H9 (cell line): ENCODE data around the gene RAB11FIP4. TPM values are rescaled to one million over a fixed set of nuclear protein-coding genes. Genes with fewer than 3 reads are reported as not detected.

Source experiments
- DNase-seq: peaks from one replicate; pipeline ENCODE4 v3.0.0-alpha.2; 2017
- H2AFZ ChIP-seq: one replicate; pipeline ENCODE4 v1.6.1; 2013; ENCODE audit warnings: mild to moderate bottlenecking, low read length, control low read depth, moderate library complexity
- H2AK5ac ChIP-seq: 2 replicates; pipeline ENCODE4 v1.6.1; 2013; ENCODE audit warnings: low read length, control low read depth, mixed read lengths; ENCODE audit not compliant: insufficient read length
- H2BK120ac ChIP-seq: one replicate; pipeline ENCODE4 v1.6.1; 2013; ENCODE audit warnings: low read depth, mild to moderate bottlenecking, low read length, control low read depth, inconsistent platforms; ENCODE audit not compliant: poor library complexity, severe bottlenecking
- H2BK12ac ChIP-seq: 2 replicates; pipeline ENCODE4 v1.6.1; 2013; ENCODE audit warnings: low read length, control low read depth, mixed read lengths, low read depth; ENCODE audit not compliant: insufficient read length
- H2BK15ac ChIP-seq: 2 replicates; pipeline ENCODE4 v1.6.1; 2013; ENCODE audit warnings: low read depth, low read length, control low read depth
- H2BK20ac ChIP-seq: one replicate; pipeline ENCODE4 v1.6.1; 2013; ENCODE audit warnings: low read depth, mild to moderate bottlenecking, low read length, control low read depth, inconsistent platforms; ENCODE audit not compliant: poor library complexity, severe bottlenecking
- H2BK5ac ChIP-seq: 2 replicates; pipeline ENCODE4 v1.6.1; 2013; ENCODE audit warnings: low read length, control low read depth, mixed read lengths; ENCODE audit not compliant: insufficient read length
- H3K14ac ChIP-seq: 2 replicates; pipeline ENCODE4 v1.6.1; 2013; ENCODE audit warnings: low read length, control low read depth; ENCODE audit not compliant: insufficient read depth
- H3K18ac ChIP-seq: 2 replicates; pipeline ENCODE4 v1.6.1; 2013; ENCODE audit warnings: low read depth, mild to moderate bottlenecking, mixed read lengths, low read length, control low read depth; ENCODE audit not compliant: insufficient read length
- H3K23ac ChIP-seq: 2 replicates; pipeline ENCODE4 v1.6.1; 2013; ENCODE audit warnings: low read length, control low read depth, mixed read lengths, low read depth; ENCODE audit not compliant: insufficient read length
- H3K23me2 ChIP-seq: 2 replicates; pipeline ENCODE4 v1.6.1; 2013; ENCODE audit warnings: low read depth, mild to moderate bottlenecking, mixed read lengths, low read length, control low read depth; ENCODE audit not compliant: insufficient read length, poor library complexity, severe bottlenecking
- H3K27ac ChIP-seq: 2 replicates; pipeline ENCODE4 v1.5.1; 2013; ENCODE audit warnings: low read length, control low read depth, mixed read lengths, low read depth; ENCODE audit not compliant: insufficient read length
- H3K27me3 ChIP-seq: 2 replicates; pipeline ENCODE4 v1.6.1; 2013; ENCODE audit warnings: low read length, control low read depth, inconsistent platforms; ENCODE audit not compliant: insufficient read depth
- H3K4ac ChIP-seq: 2 replicates; pipeline ENCODE4 v1.6.1; 2013; ENCODE audit warnings: low read depth, mild to moderate bottlenecking, control low read depth, inconsistent platforms, low read length, moderate library complexity
- H3K4me1 ChIP-seq: 2 replicates; pipeline ENCODE4 v1.6.1; 2013; ENCODE audit warnings: low read length, control low read depth, inconsistent platforms; ENCODE audit not compliant: insufficient read depth
- H3K4me2 ChIP-seq: 2 replicates; pipeline ENCODE4 v1.6.1; 2013; ENCODE audit warnings: low read length, control low read depth, mixed read lengths; ENCODE audit not compliant: insufficient read length, insufficient read depth
- H3K56ac ChIP-seq: 2 replicates; pipeline ENCODE4 v1.6.1; 2013; ENCODE audit warnings: low read depth, mild to moderate bottlenecking, mixed read lengths, low read length, control low read depth; ENCODE audit not compliant: insufficient read length
- H3K79me1 ChIP-seq: 2 replicates; pipeline ENCODE4 v1.6.1; 2013; ENCODE audit warnings: low read depth, mild to moderate bottlenecking, moderate library complexity, low read length, control low read depth, inconsistent platforms; ENCODE audit not compliant: insufficient read depth, poor library complexity, severe bottlenecking
- H3K79me2 ChIP-seq: 2 replicates; pipeline ENCODE4 v1.6.1; 2013; ENCODE audit warnings: low read length, control low read depth, inconsistent platforms; ENCODE audit not compliant: insufficient read depth
- H3K9ac ChIP-seq: 2 replicates; pipeline ENCODE4 v1.6.1; 2013; ENCODE audit warnings: low read length, control low read depth, mixed read lengths; ENCODE audit not compliant: insufficient read length; ENCODE audit errors: extremely low read depth
- H3K9me3 ChIP-seq: one replicate; pipeline ENCODE4 v1.6.1; 2013; ENCODE audit warnings: low read depth, low read length, inconsistent platforms; ENCODE audit not compliant: control insufficient read depth
- H3T11ph ChIP-seq: one replicate; pipeline ENCODE4 v1.6.1; 2013; ENCODE audit warnings: mild to moderate bottlenecking, low read length, control low read depth, inconsistent platforms
- H4K20me1 ChIP-seq: one replicate; pipeline ENCODE4 v1.6.1; 2013; ENCODE audit not compliant: control insufficient read depth, insufficient read length, insufficient read depth
- H4K5ac ChIP-seq: 2 replicates; pipeline ENCODE4 v1.6.1; 2013; ENCODE audit warnings: low read depth, mild to moderate bottlenecking, mixed read lengths, low read length, control low read depth; ENCODE audit not compliant: insufficient read length
- H4K8ac ChIP-seq: replicated peaks from 2 replicates; pipeline ENCODE4 v1.6.1; 2013; ENCODE audit warnings: low read length, control low read depth, mixed read lengths, low read depth; ENCODE audit not compliant: insufficient read length
- H4K91ac ChIP-seq: 2 replicates; pipeline ENCODE4 v1.6.1; 2013; ENCODE audit warnings: low read depth, mild to moderate bottlenecking, moderate library complexity, mixed read lengths, low read length, control low read depth; ENCODE audit not compliant: insufficient read length
- H3K27ac Mint-ChIP-seq, 3 experiments: 2 replicates in 2 of 3; 3 replicates in 1 of 3; pipeline ENCODE4 v1.8.0; 2020 to 2021; ENCODE audit warnings: mixed read lengths in 3 of 3, mild to moderate bottlenecking in 1 of 3, moderate library complexity in 1 of 3
- H3K27me3 Mint-ChIP-seq: 2 replicates; pipeline ENCODE4 v1.8.0; 2021; ENCODE audit warnings: low read depth, mild to moderate bottlenecking, moderate library complexity, mixed read lengths
- H3K36me3 Mint-ChIP-seq, 3 experiments: 2 replicates in 2 of 3; 3 replicates in 1 of 3; pipeline ENCODE4 v1.8.0; 2020 to 2021; ENCODE audit warnings: low read depth in 3 of 3, mixed read lengths in 3 of 3; ENCODE audit not compliant: insufficient read depth in 1 of 3
- H3K4me1 Mint-ChIP-seq, 2 experiments: 2 replicates each; pipeline ENCODE4 v1.8.0; 2020; ENCODE audit warnings: mixed read lengths in 2 of 2
- H3K4me3 Mint-ChIP-seq, 2 experiments: 2 replicates in 1 of 2; 3 replicates in 1 of 2; pipeline ENCODE4 v1.8.0; 2020 to 2021; ENCODE audit warnings: mild to moderate bottlenecking in 2 of 2, mixed read lengths in 2 of 2, moderate library complexity in 1 of 2
- H3K9me3 Mint-ChIP-seq, 2 experiments: 2 replicates in 1 of 2; 3 replicates in 1 of 2; pipeline ENCODE4 v1.8.0; 2020; ENCODE audit warnings: mild to moderate bottlenecking in 2 of 2, mixed read lengths in 2 of 2, moderate library complexity in 1 of 2
- CTCF ChIP-seq: fragments of 200-600 bp; sonication (generic); conservative IDR thresholded peaks from 3 replicates; pipeline ENCODE4 v1.8.0; 2021; ENCODE audit warnings: antibody characterized with exemption, mild to moderate bottlenecking
- WGBS: extraction: QIAGEN DNeasy Blood & Tissue Kit; methylation state at CpG from one replicate; pipeline ENCODE4 v1.1.7; 2013; ENCODE audit warnings: missing lambda C conversion rate, low lambda C conversion rate, mixed read lengths; ENCODE audit not compliant: insufficient read length; ENCODE audit errors: extremely low coverage; 5-methylcytosine and 5-hydroxymethylcytosine counted together
- total RNA-seq: library from RNA; stranded (reverse); gene quantifications from 2 replicates; pipeline ENCODE4 v1.2.1, GENCODE V29; 2021

Gene RAB11FIP4
- total RNA-seq, 1 experiment from 2014 or later, result 25.7 TPM

- no peak overlapping the region for H4K8ac ChIP-seq
- H2BK120ac ChIP-seq, result no peak overlapping the region
- no peak overlapping the region for H3K27ac Mint-ChIP-seq
- H3K9ac ChIP-seq, result no peak overlapping the region
- H3K27me3 Mint-ChIP-seq, result no peaks in the 10 kb centered on the region; the same call in none of the 2 replicates
- no peaks in the 10 kb centered on the region for H3K79me2 ChIP-seq
- no peak overlapping the region for H2BK12ac ChIP-seq
- no peak overlapping the region for H3K4me2 ChIP-seq
- H2BK15ac ChIP-seq, result no peak overlapping the region
- no peaks in the 10 kb centered on the region; a peak in 1 of 7 replicates for H3K36me3 Mint-ChIP-seq
- no peak overlapping the region for H2BK5ac ChIP-seq
- H4K20me1 ChIP-seq, result no peaks in the 10 kb centered on the region
- H3T11ph ChIP-seq, result no peak overlapping the region
- no peak overlapping the region for H4K91ac ChIP-seq
- H3K56ac ChIP-seq, result no peak overlapping the region
- H2AFZ ChIP-seq, result no peak overlapping the region
- H3K79me1 ChIP-seq, result no peaks in the 10 kb centered on the region
- H3K4me1 ChIP-seq, result no peaks in the 10 kb centered on the region
- no peaks in the 10 kb centered on the region for H3K27me3 ChIP-seq
- H3K23me2 ChIP-seq, result no peaks in the 10 kb centered on the region
- 0 out of 5 replicates have a peak overlapping the region, but pooled peaks of 1 of the 2 experiments have one; percentile 46 for H3K4me3 Mint-ChIP-seq
- no peak overlapping the region for H4K5ac ChIP-seq
- H3K9me3 ChIP-seq, result no peaks in the 10 kb centered on the region
- H3K4me1 Mint-ChIP-seq, result peaks cover 14% of the 10 kb centered on the region in 2 experiments
- H3K4ac ChIP-seq, result no peak overlapping the region
- no peak overlapping the region for H3K27ac ChIP-seq
- H2AK5ac ChIP-seq, result no peak overlapping the region
- no peak overlapping the region for H2BK20ac ChIP-seq
- no peak overlapping the region; the same call in 1 of the 2 replicates for H3K14ac ChIP-seq
- H3K9me3 Mint-ChIP-seq, result 0 out of 5 replicates have a peak, but pooled peaks cover 0 to 3% of the 10 kb centered on the region in 2 experiments
- DNase-seq, result no peak
- H3K18ac ChIP-seq, result no peak overlapping the region
- no peak overlapping the region for H3K23ac ChIP-seq
- no peak for TF ChIP-seq CTCF
- no CpG with 5 or more reads among the region's 7 CpGs for WGBS
These were observed 146.7 kb downstream of the RAB11FIP4 start for GRCh38 chr17:31538080-31538762.
